Stimulated activated effector memory CD8-positive, alpha-beta T cell treated with anti-CD3 and anti-CD28 coated beads, Interleukin-12 subunit alpha, Interleukin-12 subunit beta, amount 100 ng/mL, for 72 hours (primary cell): ENCODE data around the gene RARS1.

ENCODE experiments used
- ATAC-seq: fragments of 150-1000 bp; cut with Tn5 transposase; 2 replicates; pipeline ENCODE4 v1.10.0; 2021
- DNase-seq, 2 donors: peaks; one replicate each; pipeline ENCODE4 v3.0.0; 2021 to 2022; ENCODE audit warnings: low spot score in 2 of 2
- H3K27ac Mint-ChIP-seq: one replicate; pipeline ENCODE4 v1.8.0; 2022; ENCODE audit warnings: mild to moderate bottlenecking, mixed read lengths
- H3K36me3 Mint-ChIP-seq: one replicate; pipeline ENCODE4 v1.8.0; 2022; ENCODE audit warnings: mild to moderate bottlenecking, mixed read lengths
- H3K4me1 Mint-ChIP-seq: one replicate; pipeline ENCODE4 v1.8.0; 2022; ENCODE audit warnings: mixed read lengths
- H3K4me3 Mint-ChIP-seq: one replicate; pipeline ENCODE4 v1.8.0; 2022; ENCODE audit warnings: mild to moderate bottlenecking, mixed read lengths
- H3K9me3 Mint-ChIP-seq: one replicate; pipeline ENCODE4 v1.8.0; 2022; ENCODE audit warnings: mixed read lengths

Gene RARS1

GRCh38 chr5:168568738-168569137, 82.5 kb downstream of the RARS1 start:
- Mint-ChIP-seq H3K4me1 (peaks cover 17% of the 10 kb centered on the region), H3K4me3 (no peak overlapping the region), H3K36me3 (peaks cover 70% of the 10 kb centered on the region), H3K9me3 (no peaks in the 10 kb centered on the region), H3K27ac (no peak overlapping the region)
- DNase-seq (no peak), ATAC-seq (no peak)
